ENCODE results near the gene MTMR11. TPM values are rescaled to one million over a fixed set of nuclear protein-coding genes. Genes with fewer than 3 reads are reported as not detected.
A peak's percentile ranks its signal among the peaks of the same experiment; 100 is the strongest.
"Not testable (repeated sequence)": the region's sequence is repeated elsewhere in the genome, so short reads cannot be mapped to it uniquely, and the experiment has no call there.

Gene MTMR11
- total RNA-seq, 4 donors from 2014 or later, result 3.2 to 4.8 (median 4.5) TPM

- DNase-seq (ENCODE audit: low spot score), result no peak
- no peak for ATAC-seq (ENCODE audit: low FRiP score)
- no peak for TF ChIP-seq CTCF (IDR thresholded peaks at IDR 0.05)
These were observed 32.7 kb downstream of the MTMR11 start for GRCh38 chr1:149903836-149904491.

GRCh38 chr1:149899460-149900284, 37.0 kb downstream of the MTMR11 start, which contains the start of gene BOLA1:
Gene BOLA1, plus strand, starts transcription at chr1:149899568. Its CDS starts 492 bp downstream, at chr1:149900060.
- peak; percentile 97 for ATAC-seq (ENCODE audit: low FRiP score)
- no peak for TF ChIP-seq CTCF (IDR thresholded peaks at IDR 0.05)
- peak; percentile 81 for DNase-seq (ENCODE audit: low spot score)

GRCh38 chr1:149896575-149896974, 40.1 kb downstream of the MTMR11 start:
- no peak for ATAC-seq (ENCODE audit: low FRiP score)
- DNase-seq (ENCODE audit: low spot score), result no peak
- no peak for TF ChIP-seq CTCF (IDR thresholded peaks at IDR 0.05)

- no peak for TF ChIP-seq CTCF (IDR thresholded peaks at IDR 0.05)
- DNase-seq (ENCODE audit: low spot score), result no peak
- no peak for ATAC-seq (ENCODE audit: low FRiP score)
These were observed 47.7 kb downstream of the MTMR11 start for GRCh38 chr1:149888999-149889289.

GRCh38 chr1:149888247-149888998, 48.3 kb downstream of the MTMR11 start:
- TF ChIP-seq CTCF (IDR thresholded peaks at IDR 0.05), result peak in 1 of 3 donors; percentile 27
- peak; percentile 17 for ATAC-seq (ENCODE audit: low FRiP score)
- DNase-seq (ENCODE audit: low spot score), result peak; percentile 57

GRCh38 chr1:149887456-149888246, 49.0 kb downstream of the MTMR11 start:
- no peak for TF ChIP-seq CTCF (IDR thresholded peaks at IDR 0.05)
- ATAC-seq (ENCODE audit: low FRiP score) (peak; percentile 60), DNase-seq (ENCODE audit: low spot score) (peak; percentile 42)

GRCh38 chr1:149887196-149887455, 49.6 kb downstream of the MTMR11 start:
- ATAC-seq (ENCODE audit: low FRiP score); DNase-seq (ENCODE audit: low spot score): not testable (repeated sequence)
